ENCODE measurements around the gene TNFSF9.
"Not testable (repeated sequence)": the region's sequence is repeated elsewhere in the genome, so short reads cannot be mapped to it uniquely, and the experiment has no call there.

- not testable (repeated sequence) for TF ChIP-seq CTCF, POLR2AphosphoS5 (IDR thresholded peaks at IDR 0.05)
These were observed 52.0 kb downstream of the TNFSF9 start for GRCh38 chr19:6582515-6583484.

Measured in esophagus muscularis mucosa (tissue), 3 donors.